ENCODE data around the gene ANKS1B.

GRCh38 chr12:98709022-98709421 is 1275.7 kb downstream of the ANKS1B start:
- TF ChIP-seq EP300 (IDR thresholded peaks at IDR 0.05) (no peak), CTCF (IDR thresholded peaks at IDR 0.05) (no peak)

Measured in suprapubic skin (tissue), 3 donors.